GM23338 (cell line): Measurements from ENCODE around the gene FAM83F. TPM values are rescaled to one million over a fixed set of nuclear protein-coding genes. Genes with fewer than 3 reads are reported as not detected.

Source experiments
- ATAC-seq: fragments of 200-7000 bp; cut with Tn5 transposase; 3 replicates; pipeline ENCODE4 v1.9.1; 2020
- DNase-seq: peaks from one replicate; pipeline ENCODE4 v3.0.0-alpha.2; 2015; ENCODE audit warnings: low spot score
- H2AFZ ChIP-seq: fragments of 200-600 bp; sonication (generic); 2 replicates; pipeline ENCODE4 v1.8.0; 2016; ENCODE audit warnings: antibody characterized with exemption, mild to moderate bottlenecking, moderate library complexity
- H3F3A ChIP-seq: fragments of 200-600 bp; sonication (generic); replicated peaks from 2 replicates; pipeline ENCODE4 v1.8.0; 2017; ENCODE audit warnings: antibody characterized with exemption, mixed run types, low read depth
- H3K27ac ChIP-seq: fragments of 200-600 bp; sonication (generic); 2 replicates; pipeline ENCODE4 v1.6.1; 2016; ENCODE audit warnings: low read depth
- H3K27me3 ChIP-seq: fragments of 200-600 bp; sonication (generic); 2 replicates; pipeline ENCODE4 v1.8.0; 2016; ENCODE audit warnings: mild to moderate bottlenecking, mixed run types, moderate library complexity; ENCODE audit not compliant: insufficient read depth
- H3K36me3 ChIP-seq: fragments of 200-600 bp; sonication (generic); 2 replicates; pipeline ENCODE4 v1.8.0; 2016; ENCODE audit warnings: mild to moderate bottlenecking; ENCODE audit not compliant: insufficient read depth
- H3K4me1 ChIP-seq: fragments of 200-600 bp; sonication (generic); 2 replicates; pipeline ENCODE4 v1.8.0; 2016; ENCODE audit warnings: mild to moderate bottlenecking, moderate library complexity; ENCODE audit not compliant: insufficient read depth
- H3K4me2 ChIP-seq: fragments of 200-600 bp; sonication (generic); 2 replicates; pipeline ENCODE4 v1.7.1; 2017; ENCODE audit warnings: mixed run types
- H3K4me3 ChIP-seq: fragments of 200-600 bp; sonication (generic); 2 replicates; pipeline ENCODE4 v1.6.1; 2016; ENCODE audit warnings: mixed run types
- H3K79me2 ChIP-seq: fragments of 200-600 bp; sonication (generic); replicated peaks from 2 replicates; pipeline ENCODE4 v1.8.0; 2017; ENCODE audit warnings: mild to moderate bottlenecking; ENCODE audit not compliant: insufficient read depth
- H3K9me2 ChIP-seq: fragments of 200-600 bp; sonication (generic); 2 replicates; pipeline ENCODE4 v1.8.0; 2017; ENCODE audit not compliant: insufficient read depth
- H4K20me1 ChIP-seq: fragments of 200-600 bp; sonication (generic); replicated peaks from 2 replicates; pipeline ENCODE4 v1.8.0; 2017; ENCODE audit warnings: mild to moderate bottlenecking; ENCODE audit not compliant: insufficient read depth
- H3K27ac Mint-ChIP-seq: 2 replicates; pipeline ENCODE4 v1.8.0; 2020; ENCODE audit warnings: inconsistent platforms, mild to moderate bottlenecking, moderate library complexity, mixed read lengths
- H3K27me3 Mint-ChIP-seq: 3 replicates; pipeline ENCODE4 v1.8.0; 2022; ENCODE audit warnings: low read depth, mild to moderate bottlenecking, moderate library complexity, mixed read lengths, inconsistent platforms; ENCODE audit not compliant: insufficient read depth, poor library complexity
- H3K36me3 Mint-ChIP-seq: 3 replicates; pipeline ENCODE4 v1.8.0; 2021; ENCODE audit warnings: low read depth, mild to moderate bottlenecking, inconsistent platforms, moderate library complexity, mixed read lengths
- H3K4me1 Mint-ChIP-seq: 3 replicates; pipeline ENCODE4 v1.8.0; 2020; ENCODE audit warnings: mild to moderate bottlenecking, inconsistent platforms, mixed read lengths
- H3K4me3 Mint-ChIP-seq: 3 replicates; pipeline ENCODE4 v1.8.0; 2021; ENCODE audit warnings: moderate library complexity, mild to moderate bottlenecking, inconsistent platforms, mixed read lengths
- H3K9me3 Mint-ChIP-seq: 3 replicates; pipeline ENCODE4 v1.8.0; 2020; ENCODE audit warnings: moderate library complexity, mild to moderate bottlenecking, inconsistent platforms, mixed read lengths
- CREB1 ChIP-seq: fragments of 250-450 bp; sonication (Bioruptor Pico); IDR thresholded peaks from 2 replicates; pipeline ENCODE4 v1.5.0; 2020; ENCODE audit warnings: low read depth, mild to moderate bottlenecking, moderate library complexity
- CTCF ChIP-seq, 2 experiments: fragments of 200-600 bp in 1 of 2; sonication (generic) in 1 of 2; conservative IDR thresholded peaks; 2 replicates each; pipeline versions ENCODE4 v1.5.1 to v1.6.1; 2016 to 2017; ENCODE audit warnings: antibody characterized with exemption in 2 of 2, low read depth in 2 of 2, mild to moderate bottlenecking in 2 of 2, moderate library complexity in 1 of 2
- ETS1 ChIP-seq: IDR thresholded peaks from 2 replicates; pipeline ENCODE4 v1.6.1; 2016; ENCODE audit warnings: antibody characterized with exemption
- EZH2phosphoT487 ChIP-seq: fragments of 200-600 bp; sonication (generic); IDR thresholded peaks from one replicate; pipeline ENCODE4 v1.8.1; 2018; ENCODE audit warnings: antibody characterized with exemption; ENCODE audit not compliant: unreplicated experiment
- ZNF462 ChIP-seq: fragments of 250-450 bp; sonication (Bioruptor Pico); IDR thresholded peaks from 2 replicates; pipeline ENCODE4 v1.5.0; 2020; ENCODE audit warnings: mild to moderate bottlenecking, moderate library complexity
- polyA plus RNA-seq: library from polyadenylated mRNA; unstranded; fragments of >200 nt; fragmentation: Nextera tagmentation; extraction: Ambion mirVana; gene quantifications from 2 replicates; pipeline ENCODE4 v1.2.1, GENCODE V29; 2016
- total RNA-seq: library from RNA; depleted of rRNA; stranded (reverse); fragments of >200 nt; shearing (Covaris generic); gene quantifications from 2 replicates; pipeline ENCODE4 v1.2.3, GENCODE V29; 2014

FAM83F gene
- total and polyA plus RNA-seq, 2 experiments from 2014 or later: 3.7 to 15.9 TPM

- Histone ChIP-seq H3K4me1 (peaks cover 1% of the 10 kb centered on the region; the same call in 1 of the 2 replicates), H3K9me2 (peaks cover 4% of the 10 kb centered on the region; the same call in 1 of the 2 replicates), H3K4me3 (no peak overlapping the region), H3K4me2 (no peak overlapping the region), H3F3A (no peaks in the 10 kb centered on the region), H2AFZ (no peak overlapping the region), H3K27me3 (no peaks in the 10 kb centered on the region), H4K20me1 (no peaks in the 10 kb centered on the region), H3K36me3 (no peaks in the 10 kb centered on the region), H3K79me2 (no peaks in the 10 kb centered on the region), H3K27ac (no peak overlapping the region)
- TF ChIP-seq CREB1 (CRISPR knock-in tag) (no peak), ZNF462 (CRISPR knock-in tag) (no peak), ETS1 (no peak)
- Mint-ChIP-seq H3K4me3 (no peak overlapping the region), H3K36me3 (no peaks in the 10 kb centered on the region; the same call in 2 of the 3 replicates), H3K9me3 (no peaks in the 10 kb centered on the region; the same call in 2 of the 3 replicates), H3K4me1 (peaks cover 23% of the 10 kb centered on the region), H3K27ac (no peak overlapping the region), H3K27me3 (peaks cover 8% of the 10 kb centered on the region)
- no peak for ATAC-seq
- no peak for DNase-seq
These were observed 42.4 kb upstream of the FAM83F start for GRCh38 chr22:39952347-39952746.

GRCh38 chr22:39953101-39953500 lies 41.7 kb upstream of the FAM83F start:
- H3K4me2 ChIP-seq: no peak overlapping the region
- H4K20me1 ChIP-seq: no peaks in the 10 kb centered on the region
- no peaks in the 10 kb centered on the region for H3F3A ChIP-seq
- Mint-ChIP-seq H3K9me3 (peaks cover 3% of the 10 kb centered on the region; the same call in 1 of the 3 replicates), H3K27me3 (peaks cover 8% of the 10 kb centered on the region), H3K36me3 (no peaks in the 10 kb centered on the region; the same call in 2 of the 3 replicates), H3K4me3 (no peak overlapping the region), H3K27ac (no peak overlapping the region), H3K4me1 (peaks cover 26% of the 10 kb centered on the region)
- no peak overlapping the region for H2AFZ ChIP-seq
- H3K27ac ChIP-seq: no peak overlapping the region
- DNase-seq (no peak), ATAC-seq (no peak)
- H3K4me1 ChIP-seq: peaks cover 4% of the 10 kb centered on the region; the same call in 1 of the 2 replicates
- no peak overlapping the region for H3K4me3 ChIP-seq
- H3K9me2 ChIP-seq: peaks cover 4% of the 10 kb centered on the region; the same call in 1 of the 2 replicates
- H3K36me3 ChIP-seq: no peaks in the 10 kb centered on the region
- H3K27me3 ChIP-seq: no peaks in the 10 kb centered on the region
- no peaks in the 10 kb centered on the region for H3K79me2 ChIP-seq
- TF ChIP-seq EZH2phosphoT487 (no peak), CTCF (conservative IDR thresholded peaks at IDR 0.05; ENCODE audit: low read depth in 2 of 2) (no peak), ETS1 (no peak), CREB1 (CRISPR knock-in tag) (no peak)
